H9 (cell line): Measurements from ENCODE around the gene POU2F1. TPM values are rescaled to one million over a fixed set of nuclear protein-coding genes. Genes with fewer than 3 reads are reported as not detected.

Source experiments
- DNase-seq: peaks from one replicate; pipeline ENCODE4 v3.0.0-alpha.2; 2017
- H2AFZ ChIP-seq: one replicate; pipeline ENCODE4 v1.6.1; 2013; ENCODE audit warnings: mild to moderate bottlenecking, low read length, control low read depth, moderate library complexity
- H2AK5ac ChIP-seq: 2 replicates; pipeline ENCODE4 v1.6.1; 2013; ENCODE audit warnings: low read length, control low read depth, mixed read lengths; ENCODE audit not compliant: insufficient read length
- H2BK120ac ChIP-seq: one replicate; pipeline ENCODE4 v1.6.1; 2013; ENCODE audit warnings: low read depth, mild to moderate bottlenecking, low read length, control low read depth, inconsistent platforms; ENCODE audit not compliant: poor library complexity, severe bottlenecking
- H2BK12ac ChIP-seq: 2 replicates; pipeline ENCODE4 v1.6.1; 2013; ENCODE audit warnings: low read length, control low read depth, mixed read lengths, low read depth; ENCODE audit not compliant: insufficient read length
- H2BK15ac ChIP-seq: 2 replicates; pipeline ENCODE4 v1.6.1; 2013; ENCODE audit warnings: low read depth, low read length, control low read depth
- H2BK20ac ChIP-seq: one replicate; pipeline ENCODE4 v1.6.1; 2013; ENCODE audit warnings: low read depth, mild to moderate bottlenecking, low read length, control low read depth, inconsistent platforms; ENCODE audit not compliant: poor library complexity, severe bottlenecking
- H2BK5ac ChIP-seq: 2 replicates; pipeline ENCODE4 v1.6.1; 2013; ENCODE audit warnings: low read length, control low read depth, mixed read lengths; ENCODE audit not compliant: insufficient read length
- H3K14ac ChIP-seq: 2 replicates; pipeline ENCODE4 v1.6.1; 2013; ENCODE audit warnings: low read length, control low read depth; ENCODE audit not compliant: insufficient read depth
- H3K18ac ChIP-seq: 2 replicates; pipeline ENCODE4 v1.6.1; 2013; ENCODE audit warnings: low read depth, mild to moderate bottlenecking, mixed read lengths, low read length, control low read depth; ENCODE audit not compliant: insufficient read length
- H3K23ac ChIP-seq: 2 replicates; pipeline ENCODE4 v1.6.1; 2013; ENCODE audit warnings: low read length, control low read depth, mixed read lengths, low read depth; ENCODE audit not compliant: insufficient read length
- H3K23me2 ChIP-seq: 2 replicates; pipeline ENCODE4 v1.6.1; 2013; ENCODE audit warnings: low read depth, mild to moderate bottlenecking, mixed read lengths, low read length, control low read depth; ENCODE audit not compliant: insufficient read length, poor library complexity, severe bottlenecking
- H3K27ac ChIP-seq: 2 replicates; pipeline ENCODE4 v1.5.1; 2013; ENCODE audit warnings: low read length, control low read depth, mixed read lengths, low read depth; ENCODE audit not compliant: insufficient read length
- H3K27me3 ChIP-seq: 2 replicates; pipeline ENCODE4 v1.6.1; 2013; ENCODE audit warnings: low read length, control low read depth, inconsistent platforms; ENCODE audit not compliant: insufficient read depth
- H3K4ac ChIP-seq: 2 replicates; pipeline ENCODE4 v1.6.1; 2013; ENCODE audit warnings: low read depth, mild to moderate bottlenecking, control low read depth, inconsistent platforms, low read length, moderate library complexity
- H3K4me1 ChIP-seq: 2 replicates; pipeline ENCODE4 v1.6.1; 2013; ENCODE audit warnings: low read length, control low read depth, inconsistent platforms; ENCODE audit not compliant: insufficient read depth
- H3K4me2 ChIP-seq: 2 replicates; pipeline ENCODE4 v1.6.1; 2013; ENCODE audit warnings: low read length, control low read depth, mixed read lengths; ENCODE audit not compliant: insufficient read length, insufficient read depth
- H3K56ac ChIP-seq: 2 replicates; pipeline ENCODE4 v1.6.1; 2013; ENCODE audit warnings: low read depth, mild to moderate bottlenecking, mixed read lengths, low read length, control low read depth; ENCODE audit not compliant: insufficient read length
- H3K79me1 ChIP-seq: 2 replicates; pipeline ENCODE4 v1.6.1; 2013; ENCODE audit warnings: low read depth, mild to moderate bottlenecking, moderate library complexity, low read length, control low read depth, inconsistent platforms; ENCODE audit not compliant: insufficient read depth, poor library complexity, severe bottlenecking
- H3K79me2 ChIP-seq: 2 replicates; pipeline ENCODE4 v1.6.1; 2013; ENCODE audit warnings: low read length, control low read depth, inconsistent platforms; ENCODE audit not compliant: insufficient read depth
- H3K9ac ChIP-seq: 2 replicates; pipeline ENCODE4 v1.6.1; 2013; ENCODE audit warnings: low read length, control low read depth, mixed read lengths; ENCODE audit not compliant: insufficient read length; ENCODE audit errors: extremely low read depth
- H3K9me3 ChIP-seq: one replicate; pipeline ENCODE4 v1.6.1; 2013; ENCODE audit warnings: low read depth, low read length, inconsistent platforms; ENCODE audit not compliant: control insufficient read depth
- H3T11ph ChIP-seq: one replicate; pipeline ENCODE4 v1.6.1; 2013; ENCODE audit warnings: mild to moderate bottlenecking, low read length, control low read depth, inconsistent platforms
- H4K20me1 ChIP-seq: one replicate; pipeline ENCODE4 v1.6.1; 2013; ENCODE audit not compliant: control insufficient read depth, insufficient read length, insufficient read depth
- H4K5ac ChIP-seq: 2 replicates; pipeline ENCODE4 v1.6.1; 2013; ENCODE audit warnings: low read depth, mild to moderate bottlenecking, mixed read lengths, low read length, control low read depth; ENCODE audit not compliant: insufficient read length
- H4K8ac ChIP-seq: replicated peaks from 2 replicates; pipeline ENCODE4 v1.6.1; 2013; ENCODE audit warnings: low read length, control low read depth, mixed read lengths, low read depth; ENCODE audit not compliant: insufficient read length
- H4K91ac ChIP-seq: 2 replicates; pipeline ENCODE4 v1.6.1; 2013; ENCODE audit warnings: low read depth, mild to moderate bottlenecking, moderate library complexity, mixed read lengths, low read length, control low read depth; ENCODE audit not compliant: insufficient read length
- H3K27ac Mint-ChIP-seq, 3 experiments: 2 replicates in 2 of 3; 3 replicates in 1 of 3; pipeline ENCODE4 v1.8.0; 2020 to 2021; ENCODE audit warnings: mixed read lengths in 3 of 3, mild to moderate bottlenecking in 1 of 3, moderate library complexity in 1 of 3
- H3K27me3 Mint-ChIP-seq: 2 replicates; pipeline ENCODE4 v1.8.0; 2021; ENCODE audit warnings: low read depth, mild to moderate bottlenecking, moderate library complexity, mixed read lengths
- H3K36me3 Mint-ChIP-seq, 3 experiments: 2 replicates in 2 of 3; 3 replicates in 1 of 3; pipeline ENCODE4 v1.8.0; 2020 to 2021; ENCODE audit warnings: low read depth in 3 of 3, mixed read lengths in 3 of 3; ENCODE audit not compliant: insufficient read depth in 1 of 3
- H3K4me1 Mint-ChIP-seq, 2 experiments: 2 replicates each; pipeline ENCODE4 v1.8.0; 2020; ENCODE audit warnings: mixed read lengths in 2 of 2
- H3K4me3 Mint-ChIP-seq, 2 experiments: 2 replicates in 1 of 2; 3 replicates in 1 of 2; pipeline ENCODE4 v1.8.0; 2020 to 2021; ENCODE audit warnings: mild to moderate bottlenecking in 2 of 2, mixed read lengths in 2 of 2, moderate library complexity in 1 of 2
- H3K9me3 Mint-ChIP-seq, 2 experiments: 2 replicates in 1 of 2; 3 replicates in 1 of 2; pipeline ENCODE4 v1.8.0; 2020; ENCODE audit warnings: mild to moderate bottlenecking in 2 of 2, mixed read lengths in 2 of 2, moderate library complexity in 1 of 2
- WGBS: extraction: QIAGEN DNeasy Blood & Tissue Kit; methylation state at CpG from one replicate; pipeline ENCODE4 v1.1.7; 2013; ENCODE audit warnings: missing lambda C conversion rate, low lambda C conversion rate, mixed read lengths; ENCODE audit not compliant: insufficient read length; ENCODE audit errors: extremely low coverage; 5-methylcytosine and 5-hydroxymethylcytosine counted together
- total RNA-seq: library from RNA; stranded (reverse); gene quantifications from 2 replicates; pipeline ENCODE4 v1.2.1, GENCODE V29; 2021
- TF ChIP-seq, protein P1 (sequence below): fragments of 200-600 bp; sonication (generic); conservative IDR thresholded peaks from 3 replicates; pipeline ENCODE4 v1.8.0; 2021; ENCODE audit warnings: antibody characterized with exemption, mild to moderate bottlenecking

Gene POU2F1
- total RNA-seq, 1 experiment from 2014 or later, result 62.5 TPM

DNA sequence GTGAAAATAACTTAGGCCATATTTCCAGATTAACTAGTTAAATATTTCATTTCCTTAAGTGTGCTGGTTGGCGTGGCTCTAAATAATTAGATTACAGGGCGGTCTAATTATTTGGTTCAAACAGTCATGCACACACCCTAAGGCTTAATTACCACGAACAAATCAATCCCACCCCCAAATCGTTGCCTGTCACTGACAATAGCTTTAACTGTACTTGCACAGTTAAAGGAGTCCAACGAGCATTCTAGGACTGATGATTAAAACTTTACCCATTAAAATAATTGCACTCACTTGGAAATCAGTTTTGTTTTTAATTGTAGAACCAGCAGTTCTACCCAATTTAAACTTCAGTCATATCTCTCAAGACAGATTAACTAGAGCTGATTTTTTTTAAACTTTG lies 1.5 kb upstream of the POU2F1 start:
- Histone ChIP-seq H2BK12ac (no peak overlapping the region), H3K18ac (no peak overlapping the region), H3K14ac (no peak overlapping the region), H4K91ac (no peak overlapping the region), H3K23me2 (peaks cover 3% of the 10 kb centered on the region), H3K9me3 (no peaks in the 10 kb centered on the region), H3K79me1 (no peaks in the 10 kb centered on the region), H3K27me3 (no peaks in the 10 kb centered on the region), H2BK5ac (no peak overlapping the region), H2BK120ac (no peak overlapping the region), H3K23ac (no peak overlapping the region), H3K4me2 (peak overlapping the region; percentile 77), H2AFZ (no peak overlapping the region), H3K4me1 (no peaks in the 10 kb centered on the region; the same call in 1 of the 2 replicates), H3T11ph (no peak overlapping the region), H3K79me2 (peaks cover 16% of the 10 kb centered on the region; the same call in 1 of the 2 replicates), H3K9ac (no peak overlapping the region), H3K27ac (peak overlapping the region; percentile 97), H2BK15ac (no peak overlapping the region), H2BK20ac (no peak overlapping the region), H3K56ac (no peak overlapping the region), H2AK5ac (no peak overlapping the region), H4K8ac (no peak overlapping the region), H4K5ac (no peak overlapping the region), H4K20me1 (no peaks in the 10 kb centered on the region), H3K4ac (no peak overlapping the region)
- no peak for DNase-seq
- WGBS, result no CpG with 5 or more reads among the region's 5 CpGs
- Mint-ChIP-seq H3K9me3 (peaks cover 6 to 8% of the 10 kb centered on the region in 2 experiments; a peak in 4 of 5 replicates), H3K36me3 (peaks cover 2 to 4% (median 2%) of the 10 kb centered on the region in 3 experiments; a peak in 3 of 7 replicates), H3K4me1 (peaks cover 30% of the 10 kb centered on the region in 2 experiments), H3K27ac (peak overlapping the region; percentile 100; a peak in 4 of 7 replicates), H3K27me3 (no peaks in the 10 kb centered on the region; the same call in 1 of the 2 replicates), H3K4me3 (peak overlapping the region; percentile 86 to 89)
- TF ChIP-seq, protein P1, sequence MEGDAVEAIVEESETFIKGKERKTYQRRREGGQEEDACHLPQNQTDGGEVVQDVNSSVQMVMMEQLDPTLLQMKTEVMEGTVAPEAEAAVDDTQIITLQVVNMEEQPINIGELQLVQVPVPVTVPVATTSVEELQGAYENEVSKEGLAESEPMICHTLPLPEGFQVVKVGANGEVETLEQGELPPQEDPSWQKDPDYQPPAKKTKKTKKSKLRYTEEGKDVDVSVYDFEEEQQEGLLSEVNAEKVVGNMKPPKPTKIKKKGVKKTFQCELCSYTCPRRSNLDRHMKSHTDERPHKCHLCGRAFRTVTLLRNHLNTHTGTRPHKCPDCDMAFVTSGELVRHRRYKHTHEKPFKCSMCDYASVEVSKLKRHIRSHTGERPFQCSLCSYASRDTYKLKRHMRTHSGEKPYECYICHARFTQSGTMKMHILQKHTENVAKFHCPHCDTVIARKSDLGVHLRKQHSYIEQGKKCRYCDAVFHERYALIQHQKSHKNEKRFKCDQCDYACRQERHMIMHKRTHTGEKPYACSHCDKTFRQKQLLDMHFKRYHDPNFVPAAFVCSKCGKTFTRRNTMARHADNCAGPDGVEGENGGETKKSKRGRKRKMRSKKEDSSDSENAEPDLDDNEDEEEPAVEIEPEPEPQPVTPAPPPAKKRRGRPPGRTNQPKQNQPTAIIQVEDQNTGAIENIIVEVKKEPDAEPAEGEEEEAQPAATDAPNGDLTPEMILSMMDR, result no peak
